ENCODE data around the gene TTC38. TPM values are rescaled to one million over a fixed set of nuclear protein-coding genes. Genes with fewer than 3 reads are reported as not detected.
A peak's percentile ranks its signal among the peaks of the same experiment; 100 is the strongest.

The TTC38 gene
- total RNA-seq, 5 donors from 2014 or later (not counting 1 experiment from before 2014, with no cell fraction given): 6.8 to 21.6 (median 9.5) TPM

- no peak for DNase-seq
- ATAC-seq (replicated peaks in 1 of 4): no peak
- Mint-ChIP-seq H3K4me1 (peaks cover 26 to 32% (median 28%) of the 10 kb centered on the region in 3 donors), H3K27ac (peak overlapping the region; percentile 97 to 98), H3K4me3 (peak overlapping the region; percentile 84 to 95 (median 84)), H3K27me3 (peaks cover 0 to 5% of the 10 kb centered on the region in 2 donors), H3K36me3 (peaks cover 6% of the 10 kb centered on the region), H3K9me3 (no peaks in the 10 kb centered on the region)
- Histone ChIP-seq H3K4me3 (ENCODE audit: control insufficient read depth in 1 of 2, extremely low read depth in 1 of 2, low read length in 1 of 2) (peak overlapping the region in 1 of 2 donors; percentile 68), H3K36me3 (ENCODE audit: control insufficient read depth in 2 of 2, extremely low read depth in 1 of 2, insufficient read depth in 1 of 2, low read length in 1 of 2) (peaks cover 0 to 8% of the 10 kb centered on the region in 2 donors), H3K9me3 (no peaks in the 10 kb centered on the region), H3K4me1 (ENCODE audit: control insufficient read depth in 1 of 2, extremely low read depth in 1 of 2, insufficient read depth in 2 of 2, low read length in 2 of 2) (peaks cover 2 to 50% of the 10 kb centered on the region in 2 experiments), H3K27me3 (replicated peaks in 1 of 2; ENCODE audit: control insufficient read depth in 2 of 2, extremely low read depth in 1 of 2, insufficient read depth in 2 of 2, low read length in 1 of 2) (peaks cover 0 to 5% of the 10 kb centered on the region in 2 experiments), H3K27ac (ENCODE audit: low read length) (peak overlapping the region; percentile 89)
- ChIA-PET POLR2A (no interaction called here), CTCF (interaction anchor here (0.5 to 1.2 kb wide), 4 partner anchors 16 to 261 kb away, joined by 3 to 4 read pairs (median 3); no protein-coding TSS in a partner anchor)
- WGBS (ENCODE audit: insufficient coverage): no CpG with 5 or more reads among the region's 4 CpGs
Observed at GRCh38 chr22:46295277-46295971, 27.6 kb downstream of the TTC38 start.

DNA sequence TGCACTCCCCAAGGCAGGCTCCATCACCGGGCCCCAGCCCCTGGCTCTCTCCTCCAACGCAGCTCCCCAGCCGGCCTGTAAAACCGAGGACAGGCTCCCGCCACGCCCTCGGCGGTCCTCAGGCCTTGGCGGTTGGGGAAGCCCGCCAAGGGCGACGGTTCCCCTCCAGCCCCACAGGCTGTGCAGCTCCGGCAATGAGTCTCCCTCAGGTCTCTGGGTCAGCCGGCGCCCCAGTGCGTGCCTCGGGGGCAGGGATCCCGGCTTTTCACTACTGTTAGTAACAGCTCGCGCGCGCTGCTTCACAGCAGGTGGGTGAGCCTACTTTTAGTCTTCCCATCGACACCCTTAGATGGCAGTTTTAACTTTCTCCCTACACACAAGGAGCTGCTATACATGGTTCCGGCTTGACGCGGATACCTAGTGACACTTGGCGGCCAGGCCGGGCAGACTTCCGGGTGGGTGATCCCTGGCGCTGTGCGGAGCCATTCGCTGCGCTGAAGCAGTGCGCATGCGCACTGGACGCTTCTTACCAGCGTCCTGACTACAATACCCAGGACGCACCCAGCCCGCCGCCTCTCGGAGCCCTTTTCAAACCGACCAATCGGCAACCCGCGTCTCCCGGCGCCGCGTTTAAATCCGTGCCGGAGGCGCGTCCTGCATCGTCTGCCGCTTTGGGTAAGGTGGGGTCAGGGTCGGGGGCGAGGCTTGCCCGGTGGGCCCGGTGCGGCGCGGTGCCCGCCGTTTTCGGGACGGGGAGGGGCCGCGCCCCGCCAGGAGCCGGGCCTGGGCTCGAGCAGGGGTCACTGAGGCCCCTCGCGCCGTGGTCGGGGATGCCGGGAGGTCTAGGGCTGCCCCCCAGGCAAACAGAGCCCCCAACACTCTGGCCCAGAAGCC lies 28.7 kb downstream of the TTC38 start, which contains the start of gene GTSE1:
Gene GTSE1 (plus strand): TSS at position 614 of the 894 bp plus-strand sequence. CDS start 531 bp downstream, outside the sequence.
- Histone ChIP-seq H3K9me3 (no peaks in the 10 kb centered on the region), H3K36me3 (ENCODE audit: control insufficient read depth in 2 of 2, extremely low read depth in 1 of 2, insufficient read depth in 1 of 2, low read length in 1 of 2) (peaks cover 0 to 8% of the 10 kb centered on the region in 2 donors), H3K27me3 (replicated peaks in 1 of 2; ENCODE audit: control insufficient read depth in 2 of 2, extremely low read depth in 1 of 2, insufficient read depth in 2 of 2, low read length in 1 of 2) (peaks cover 0 to 5% of the 10 kb centered on the region in 2 experiments), H3K4me3 (ENCODE audit: control insufficient read depth in 1 of 2, extremely low read depth in 1 of 2, low read length in 1 of 2) (peak within 1 kb of the TSS; percentile 68 to 69), H3K27ac (ENCODE audit: low read length) (peak within 1 kb of the TSS; percentile 89), H3K4me1 (ENCODE audit: control insufficient read depth in 1 of 2, extremely low read depth in 1 of 2, insufficient read depth in 2 of 2, low read length in 2 of 2) (peaks cover 2 to 40% of the 10 kb centered on the region in 2 experiments)
- peak; percentile 98 to 99 (median 99) for ATAC-seq (replicated peaks in 1 of 4)
- peak within 1 kb of the TSS; percentile 84 to 95 (median 84) for H3K4me3 Mint-ChIP-seq
- H3K9me3 Mint-ChIP-seq: no peaks in the 10 kb centered on the region
- peaks cover 0 to 9% of the 10 kb centered on the region in 2 donors for H3K27me3 Mint-ChIP-seq
- POLR2A ChIA-PET: no interaction called here
- 1% methylated on average over 55 of the region's 76 CpGs for WGBS (ENCODE audit: insufficient coverage)
- CTCF ChIA-PET: interaction anchor here in 1 of 2 donors (0.9 to 1.2 kb wide), 4 partner anchors 15 to 71 kb away, joined by 3 to 5 read pairs (median 3); no protein-coding TSS in a partner anchor
- H3K4me1 Mint-ChIP-seq: peaks cover 26 to 29% (median 28%) of the 10 kb centered on the region in 3 donors
- DNase-seq: peak; percentile 90 to 99 (median 97)
- peak within 1 kb of the TSS; percentile 97 to 98 for H3K27ac Mint-ChIP-seq
- H3K36me3 Mint-ChIP-seq: peaks cover 6% of the 10 kb centered on the region

- Histone ChIP-seq H3K36me3 (ENCODE audit: control insufficient read depth in 2 of 2, extremely low read depth in 1 of 2, insufficient read depth in 1 of 2, low read length in 1 of 2) (peaks cover 0 to 3% of the 10 kb centered on the region in 2 donors), H3K4me3 (ENCODE audit: control insufficient read depth in 1 of 2, extremely low read depth in 1 of 2, low read length in 1 of 2) (peak overlapping the region; percentile 61 to 68), H3K27me3 (replicated peaks in 1 of 2; ENCODE audit: control insufficient read depth in 2 of 2, extremely low read depth in 1 of 2, insufficient read depth in 2 of 2, low read length in 1 of 2) (peaks cover 0 to 5% of the 10 kb centered on the region in 2 experiments), H3K27ac (ENCODE audit: low read length) (no peak overlapping the region), H3K9me3 (no peaks in the 10 kb centered on the region), H3K4me1 (ENCODE audit: control insufficient read depth in 1 of 2, extremely low read depth in 1 of 2, insufficient read depth in 2 of 2, low read length in 2 of 2) (peaks cover 2 to 38% of the 10 kb centered on the region in 2 experiments)
- Mint-ChIP-seq H3K27ac (peak overlapping the region in 1 of 2 donors; percentile 43), H3K27me3 (peaks cover 0 to 9% of the 10 kb centered on the region in 2 donors), H3K4me1 (peaks cover 26 to 29% (median 28%) of the 10 kb centered on the region in 3 donors), H3K9me3 (no peaks in the 10 kb centered on the region), H3K36me3 (peaks cover 4% of the 10 kb centered on the region), H3K4me3 (peak overlapping the region; percentile 70 to 95 (median 74))
- POLR2A ChIA-PET: no interaction called here
- CTCF ChIA-PET: interaction anchor here in 1 of 2 donors (1.1 kb wide), 1 partner anchor 45 kb away, joined by 3 read pairs; no protein-coding TSS in a partner anchor
- under 1% methylated on average over 25 of the region's 32 CpGs for WGBS (ENCODE audit: insufficient coverage)
- ATAC-seq (replicated peaks in 1 of 4) (peak in 1 of 4 experiments; percentile 4), DNase-seq (peak in 1 of 35 experiments; percentile 16)
Observed at GRCh38 chr22:46297151-46297812, 29.5 kb downstream of the TTC38 start.

DNA sequence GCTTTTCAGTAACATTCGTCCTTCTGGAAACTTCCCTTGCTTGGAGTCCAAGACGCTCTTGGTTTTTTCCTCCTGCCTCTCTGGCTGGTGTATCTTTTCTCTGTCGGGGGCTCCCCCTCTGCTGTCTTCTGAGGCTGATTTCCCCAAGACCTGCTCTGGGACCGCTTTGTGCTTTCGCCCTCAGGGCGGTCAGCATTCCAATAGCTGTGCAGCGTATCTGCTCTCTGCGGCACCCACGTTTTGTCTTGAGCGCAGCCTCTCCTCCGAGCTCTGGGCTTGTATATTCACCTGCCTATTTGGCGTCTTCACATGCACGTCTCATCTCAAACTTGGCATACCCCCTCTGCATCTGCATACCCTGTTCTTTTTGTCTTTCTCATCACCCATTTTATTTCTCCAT lies 31.3 kb downstream of the TTC38 start:
- no peaks in the 10 kb centered on the region for H3K9me3 ChIP-seq
- ChIA-PET CTCF (no interaction called here), POLR2A (interaction anchor here in 1 of 2 donors (0.5 kb wide), 1 partner anchor 464 kb away, joined by 5 read pairs; no protein-coding TSS in a partner anchor)
- H3K36me3 ChIP-seq (ENCODE audit: control insufficient read depth in 2 of 2, extremely low read depth in 1 of 2, insufficient read depth in 1 of 2, low read length in 1 of 2): no peaks in the 10 kb centered on the region
- no peak overlapping the region for H3K27ac ChIP-seq (ENCODE audit: low read length)
- Mint-ChIP-seq H3K9me3 (no peaks in the 10 kb centered on the region), H3K36me3 (no peaks in the 10 kb centered on the region), H3K4me3 (peak overlapping the region in 1 of 3 donors; percentile 29), H3K4me1 (peaks cover 21 to 28% (median 22%) of the 10 kb centered on the region in 3 donors), H3K27me3 (peaks cover 0 to 9% of the 10 kb centered on the region in 2 donors), H3K27ac (no peak overlapping the region)
- ATAC-seq (replicated peaks in 1 of 4) (no peak), DNase-seq (no peak)
- peaks cover 2 to 22% of the 10 kb centered on the region in 2 experiments for H3K4me1 ChIP-seq (ENCODE audit: control insufficient read depth in 1 of 2, extremely low read depth in 1 of 2, insufficient read depth in 2 of 2, low read length in 2 of 2)
- 95% methylated on average over 13 of the region's 13 CpGs for WGBS (ENCODE audit: insufficient coverage)
- H3K4me3 ChIP-seq (ENCODE audit: control insufficient read depth in 1 of 2, extremely low read depth in 1 of 2, low read length in 1 of 2): no peak overlapping the region
- H3K27me3 ChIP-seq (replicated peaks in 1 of 2; ENCODE audit: control insufficient read depth in 2 of 2, extremely low read depth in 1 of 2, insufficient read depth in 2 of 2, low read length in 1 of 2): peaks cover 0 to 5% of the 10 kb centered on the region in 2 experiments

- ATAC-seq (replicated peaks in 1 of 4) (no peak), DNase-seq (no peak)
- 100% methylated on average over 4 of the region's 7 CpGs for WGBS (ENCODE audit: insufficient coverage)
- Mint-ChIP-seq H3K27me3 (peaks cover 0 to 9% of the 10 kb centered on the region in 2 donors), H3K36me3 (no peaks in the 10 kb centered on the region), H3K4me1 (peaks cover 16 to 21% (median 17%) of the 10 kb centered on the region in 3 donors), H3K27ac (no peak overlapping the region), H3K9me3 (no peaks in the 10 kb centered on the region), H3K4me3 (no peak overlapping the region)
- H3K36me3 ChIP-seq (ENCODE audit: control insufficient read depth in 2 of 2, extremely low read depth in 1 of 2, insufficient read depth in 1 of 2, low read length in 1 of 2): no peaks in the 10 kb centered on the region
- ChIA-PET POLR2A (no interaction called here), CTCF (interaction anchor here in 1 of 2 donors (0.6 kb wide), 1 partner anchor 14 kb away, joined by 3 read pairs; no protein-coding TSS in a partner anchor)
- H3K4me3 ChIP-seq (ENCODE audit: control insufficient read depth in 1 of 2, extremely low read depth in 1 of 2, low read length in 1 of 2): no peak overlapping the region
- peaks cover 2 to 18% of the 10 kb centered on the region in 2 experiments for H3K4me1 ChIP-seq (ENCODE audit: control insufficient read depth in 1 of 2, extremely low read depth in 1 of 2, insufficient read depth in 2 of 2, low read length in 2 of 2)
- peaks cover 0 to 5% of the 10 kb centered on the region in 2 experiments for H3K27me3 ChIP-seq (replicated peaks in 1 of 2; ENCODE audit: control insufficient read depth in 2 of 2, extremely low read depth in 1 of 2, insufficient read depth in 2 of 2, low read length in 1 of 2)
- H3K9me3 ChIP-seq: no peaks in the 10 kb centered on the region
- H3K27ac ChIP-seq (ENCODE audit: low read length): no peak overlapping the region
Observed at GRCh38 chr22:46300491-46300890, 32.7 kb downstream of the TTC38 start.
